Fibroblast of gingiva (primary cell): ENCODE data around the gene IL26.

Experiments used
- DNase-seq: peaks from one replicate; pipeline ENCODE4 v3.0.0-alpha.2; 2011; ENCODE audit warnings: low read depth

Gene IL26

GRCh38 chr12:68225576-68226476 lies at the start of gene IL26:
TSS of gene IL26 (minus strand) at chr12:68225810. CDS start at chr12:68225756, 54 bp downstream.
- no peak for DNase-seq

- DNase-seq: no peak
Measured at GRCh38 chr12:68272732-68273131, 47.1 kb upstream of the IL26 start.

- peak; percentile 57 for DNase-seq
Measured at GRCh38 chr12:68271346-68271745, 45.7 kb upstream of the IL26 start.

GRCh38 chr12:68270358-68270757 lies 44.7 kb upstream of the IL26 start:
- no peak for DNase-seq

- no peak for DNase-seq
Measured at GRCh38 chr12:68269779-68270178, 44.2 kb upstream of the IL26 start.

- no peak for DNase-seq
Measured at GRCh38 chr12:68268967-68269366, 43.4 kb upstream of the IL26 start.

- DNase-seq: peak; percentile 84
Measured at GRCh38 chr12:68267892-68268396, 42.3 kb upstream of the IL26 start.

- no peak for DNase-seq
Measured at GRCh38 chr12:68264857-68265256, 39.2 kb upstream of the IL26 start.

- no peak for DNase-seq
Measured at GRCh38 chr12:68264158-68264855, 38.7 kb upstream of the IL26 start.

- no peak for DNase-seq
Measured at GRCh38 chr12:68263366-68263765, 37.8 kb upstream of the IL26 start.

GRCh38 chr12:68261896-68262295 lies 36.3 kb upstream of the IL26 start:
- DNase-seq: no peak

- DNase-seq: no peak
Measured at GRCh38 chr12:68260153-68260552, 34.5 kb upstream of the IL26 start.

- no peak for DNase-seq
Measured at GRCh38 chr12:68259318-68259940, 33.8 kb upstream of the IL26 start.

- no peak for DNase-seq
Measured at GRCh38 chr12:68253504-68253903, 27.9 kb upstream of the IL26 start, which contains the start of gene IL22. TSS of gene IL22 (minus strand) at chr12:68253604. CDS start at chr12:68253448, 156 bp downstream.

- DNase-seq: no peak
Measured at GRCh38 chr12:68252077-68252476, 26.5 kb upstream of the IL26 start.

GRCh38 chr12:68250454-68250853 lies 24.8 kb upstream of the IL26 start:
- DNase-seq: no peak

GRCh38 chr12:68247785-68248184 lies 22.2 kb upstream of the IL26 start:
- no peak for DNase-seq

GRCh38 chr12:68246350-68246749 lies 20.7 kb upstream of the IL26 start:
- no peak for DNase-seq

GRCh38 chr12:68245180-68246021 lies 19.8 kb upstream of the IL26 start:
- no peak for DNase-seq

- DNase-seq: no peak
Measured at GRCh38 chr12:68242777-68243176, 17.2 kb upstream of the IL26 start.

GRCh38 chr12:68240975-68241374 lies 15.4 kb upstream of the IL26 start:
- DNase-seq: peak; percentile 34

- DNase-seq: peak; percentile 56
Measured at GRCh38 chr12:68240079-68240478, 14.5 kb upstream of the IL26 start.
